CD4-positive, alpha-beta T cell treated with Interleukin-12 subunit alpha and Interleukin-12 subunit beta, for 1 hour (primary cell): ENCODE data around the gene GNAS-AS1.

Experiments
- DNase-seq: peaks from one replicate; pipeline ENCODE4 v3.0.0-alpha.2; 2020

The GNAS-AS1 gene

DNA sequence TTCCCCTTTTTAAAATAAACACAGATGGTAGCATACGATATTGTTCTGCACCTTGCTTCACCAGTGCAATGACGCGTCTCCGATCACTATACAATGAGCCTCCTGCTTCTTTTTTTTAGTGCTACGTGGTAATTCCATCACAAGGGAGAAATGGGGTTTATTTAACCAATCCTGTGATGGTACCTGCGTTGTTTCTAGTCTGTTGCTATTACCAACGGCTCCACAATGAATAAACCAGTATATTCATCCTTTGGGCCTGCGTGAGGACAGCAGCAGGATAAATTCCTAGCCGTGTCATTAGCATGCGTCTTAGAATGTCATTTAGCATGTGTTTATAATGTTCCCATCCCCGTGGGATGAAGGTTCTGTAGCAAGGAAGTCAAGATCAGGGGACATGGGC, 42.9 kb downstream of the GNAS-AS1 start:
- DNase-seq = no peak

DNA sequence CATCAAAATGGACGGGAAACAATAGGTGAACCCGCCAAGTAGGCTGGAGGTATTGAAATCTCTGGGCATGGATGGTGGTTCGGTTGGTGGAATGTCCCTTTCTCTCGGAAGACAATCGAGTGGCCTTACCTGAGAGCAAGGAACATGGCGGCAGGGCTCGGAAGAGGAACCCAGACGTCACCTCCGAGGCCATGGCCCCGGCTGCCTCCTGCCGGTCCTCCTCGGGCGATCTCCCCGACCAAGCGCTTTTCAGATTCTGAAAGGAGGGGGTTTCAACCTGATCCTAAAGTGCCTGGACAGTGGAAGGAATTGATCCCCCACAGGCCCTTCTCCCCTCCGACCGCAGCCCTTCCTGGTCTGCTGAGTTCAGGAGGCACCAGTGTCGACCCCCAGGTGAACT, 47.2 kb downstream of the GNAS-AS1 start:
- no peak for DNase-seq

DNA sequence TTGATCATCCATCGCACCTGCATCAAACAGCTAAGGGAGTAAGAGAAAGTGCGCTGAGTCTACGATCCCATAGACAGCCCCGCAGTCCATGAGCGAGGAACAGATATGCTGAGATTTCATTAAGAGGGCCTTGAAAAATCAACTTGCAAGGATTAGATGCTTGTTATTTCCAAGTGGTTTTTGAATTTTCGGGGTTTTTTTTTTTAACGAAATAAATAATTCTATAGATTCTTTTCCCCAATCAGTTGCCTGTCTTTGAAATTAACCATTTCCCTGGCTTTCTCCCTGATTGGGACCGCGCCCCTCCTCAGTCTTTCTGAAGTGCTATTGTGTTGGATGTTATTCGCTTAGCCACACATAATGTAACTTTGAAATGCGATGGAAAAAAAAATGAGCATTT, 48.6 kb downstream of the GNAS-AS1 start:
- no peak for DNase-seq

GRCh38 chr20:58800134-58800871, 50.4 kb downstream of the GNAS-AS1 start:
- DNase-seq = no peak

DNA sequence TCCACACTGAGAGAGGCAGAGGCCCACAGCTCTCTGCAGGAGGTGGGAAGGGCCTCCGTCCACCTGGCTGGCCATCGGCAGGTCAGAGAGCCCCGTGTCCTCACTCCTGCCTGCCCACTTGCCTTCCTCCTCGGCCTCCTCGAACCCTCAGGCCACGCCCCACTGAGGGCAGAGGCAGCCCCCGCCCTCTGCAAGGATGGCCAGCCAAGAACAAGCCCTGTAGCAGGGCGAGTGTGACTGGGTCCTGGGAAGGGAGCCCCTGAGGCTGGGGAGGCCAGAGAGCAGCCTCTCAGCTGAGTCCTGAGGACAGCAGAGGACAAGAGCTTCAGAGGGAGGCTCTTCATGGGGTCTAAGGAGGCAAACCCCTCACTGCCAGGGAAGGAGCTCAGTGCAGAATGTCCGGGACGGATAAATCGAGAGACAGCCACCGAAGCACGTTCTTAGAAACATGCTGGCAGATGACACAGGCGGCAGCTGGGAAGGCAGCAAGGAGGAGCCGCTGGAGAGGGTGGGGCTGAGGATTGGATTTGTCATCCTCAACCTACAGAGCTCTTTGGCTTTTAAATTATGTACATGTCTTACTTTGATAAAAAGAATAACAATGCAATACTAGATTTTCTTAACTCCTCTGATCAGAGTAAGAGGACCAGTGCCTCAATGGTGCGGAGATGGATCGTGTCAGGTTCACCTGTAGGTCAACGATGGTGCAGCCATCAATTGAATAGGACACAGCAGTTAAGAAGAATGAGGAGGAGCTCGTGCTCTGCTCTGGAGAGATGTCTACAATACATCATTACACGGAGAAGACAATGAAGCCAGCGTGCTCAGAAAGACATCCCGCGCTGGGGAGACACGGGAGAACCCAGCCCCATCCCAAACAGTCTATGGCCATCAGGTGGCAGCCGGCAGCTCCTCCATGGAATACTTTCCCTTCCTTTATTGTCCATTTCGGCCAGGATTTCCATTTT, 53.0 kb downstream of the GNAS-AS1 start:
- DNase-seq = no peak

GRCh38 chr20:58795923-58796245, 54.8 kb downstream of the GNAS-AS1 start:
- DNase-seq = no peak

- no peak for DNase-seq
These were observed 55.4 kb downstream of the GNAS-AS1 start for GRCh38 chr20:58795181-58795922.

- no peak for DNase-seq
These were observed 56.1 kb downstream of the GNAS-AS1 start for GRCh38 chr20:58794510-58795180.

- no peak for DNase-seq
These were observed 56.9 kb downstream of the GNAS-AS1 start for GRCh38 chr20:58793512-58794420.

DNA sequence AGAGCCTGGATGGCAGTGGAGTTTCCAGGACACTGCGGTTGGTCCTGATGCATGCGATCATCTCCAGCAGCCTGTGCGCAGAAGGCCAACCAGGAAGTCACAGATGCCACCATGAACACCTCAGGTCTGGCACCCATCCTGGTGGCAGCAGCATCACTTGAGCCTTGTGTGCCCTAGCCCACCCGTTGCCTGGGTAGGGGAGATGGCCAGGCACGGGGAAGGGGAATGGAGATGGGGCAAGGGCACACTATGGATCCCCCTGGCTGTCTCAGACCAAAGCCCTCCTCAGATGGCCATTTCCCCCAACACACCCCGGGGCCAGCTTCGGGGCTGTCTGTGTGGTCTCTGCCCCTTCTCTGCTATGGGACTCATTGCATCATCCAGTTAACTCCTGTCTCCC, 58.3 kb downstream of the GNAS-AS1 start:
- DNase-seq = no peak

- no peak for DNase-seq
These were observed 59.4 kb downstream of the GNAS-AS1 start for GRCh38 chr20:58791286-58791685.

DNA sequence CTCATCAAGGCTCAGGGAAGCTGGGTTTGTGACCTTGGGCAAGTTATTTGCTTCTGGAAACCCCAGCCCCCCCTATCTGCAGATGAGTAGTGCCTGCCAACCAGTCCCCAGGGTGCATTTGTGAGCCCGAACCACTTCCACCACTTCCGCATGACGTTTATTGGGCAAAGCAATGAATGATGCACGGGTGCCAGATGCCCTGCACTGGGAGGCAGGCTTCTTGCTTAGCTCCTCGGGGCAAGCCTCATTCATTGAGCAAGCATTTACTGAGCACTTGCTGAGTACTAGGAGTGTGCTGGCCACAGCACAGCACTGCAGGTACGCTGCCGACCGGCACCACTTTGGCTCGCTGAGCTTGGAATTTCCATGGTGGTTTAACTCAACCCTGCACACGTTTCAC, 60.2 kb downstream of the GNAS-AS1 start:
- DNase-seq = no peak

DNA sequence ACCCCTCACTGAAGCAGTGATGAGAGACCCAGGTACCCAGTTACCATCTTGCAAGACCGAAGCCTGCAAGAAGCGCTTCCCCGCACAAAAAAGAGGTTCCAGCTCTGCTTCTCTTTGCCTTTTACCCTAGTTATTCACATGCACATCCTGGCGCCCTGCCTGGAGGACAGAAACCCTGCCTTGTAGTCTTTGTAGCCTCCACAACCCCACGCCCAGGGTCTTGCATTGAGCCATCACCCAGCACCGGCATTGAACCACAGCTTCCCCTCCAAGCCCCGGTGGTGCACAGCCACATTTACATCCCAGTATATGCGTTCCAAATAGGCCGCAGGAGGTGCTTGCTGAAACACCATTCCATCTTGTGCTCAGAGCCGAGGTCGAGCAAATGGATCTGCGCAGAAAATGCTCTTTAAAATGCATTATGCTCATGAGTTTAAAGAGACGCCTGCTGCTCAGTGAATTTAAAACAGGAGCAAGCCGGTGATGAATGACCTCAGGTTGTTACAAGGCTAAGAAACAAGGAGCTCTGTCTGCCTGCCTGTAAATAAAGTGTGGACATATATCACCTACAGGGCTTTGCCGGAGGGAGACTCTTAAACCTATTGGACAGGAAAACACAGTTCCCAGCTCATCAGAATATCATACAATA, 61.7 kb downstream of the GNAS-AS1 start:
- DNase-seq = no peak

GRCh38 chr20:58787211-58788005, 63.3 kb downstream of the GNAS-AS1 start:
- DNase-seq = no peak

- no peak for DNase-seq
These were observed 66.2 kb downstream of the GNAS-AS1 start for GRCh38 chr20:58784321-58785074.

- DNase-seq = no peak
These were observed 67.1 kb downstream of the GNAS-AS1 start for GRCh38 chr20:58783511-58784011.

GRCh38 chr20:58781138-58781537, 69.6 kb downstream of the GNAS-AS1 start:
- DNase-seq = no peak

- DNase-seq = peak; percentile 1
These were observed 71.9 kb downstream of the GNAS-AS1 start for GRCh38 chr20:58778760-58779159.

DNA sequence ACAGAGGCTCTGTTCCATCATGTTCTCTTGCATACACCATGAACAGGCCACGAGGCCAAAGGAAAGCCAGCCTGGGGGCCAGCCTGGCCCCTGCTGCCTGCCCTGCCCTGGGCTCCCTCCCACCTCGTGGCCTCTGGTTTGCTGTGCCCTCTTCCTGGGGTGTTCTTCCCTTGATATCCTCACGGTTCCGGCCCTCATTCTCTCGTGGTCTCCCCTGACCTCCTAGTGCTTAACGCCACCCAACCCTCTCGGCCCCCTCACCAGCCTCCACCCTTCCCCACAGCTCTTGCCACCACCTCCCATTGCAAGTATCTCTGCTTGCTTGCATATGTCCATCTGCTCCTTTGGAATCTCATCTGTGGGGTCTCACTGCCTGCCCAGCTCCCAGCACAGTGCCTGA, 73.0 kb downstream of the GNAS-AS1 start:
- DNase-seq = no peak
